Stimulated activated CD4-positive, alpha-beta T cell treated with anti-CD3 and anti-CD28 coated beads, TNF-alpha, amount 100 ng/mL, for 4 hours (primary cell): ENCODE results near the gene ALOX5.
A peak's percentile ranks its signal among the peaks of the same experiment; 100 is the strongest.
"Not testable (repeated sequence)": the region's sequence is repeated elsewhere in the genome, so short reads cannot be mapped to it uniquely, and the experiment has no call there.

Experiments
- DNase-seq, 3 experiments: peaks; one replicate each; pipeline ENCODE4 v3.0.0-alpha.2; 2020; ENCODE audit warnings: low read depth in 3 of 3

ALOX5 gene

DNA sequence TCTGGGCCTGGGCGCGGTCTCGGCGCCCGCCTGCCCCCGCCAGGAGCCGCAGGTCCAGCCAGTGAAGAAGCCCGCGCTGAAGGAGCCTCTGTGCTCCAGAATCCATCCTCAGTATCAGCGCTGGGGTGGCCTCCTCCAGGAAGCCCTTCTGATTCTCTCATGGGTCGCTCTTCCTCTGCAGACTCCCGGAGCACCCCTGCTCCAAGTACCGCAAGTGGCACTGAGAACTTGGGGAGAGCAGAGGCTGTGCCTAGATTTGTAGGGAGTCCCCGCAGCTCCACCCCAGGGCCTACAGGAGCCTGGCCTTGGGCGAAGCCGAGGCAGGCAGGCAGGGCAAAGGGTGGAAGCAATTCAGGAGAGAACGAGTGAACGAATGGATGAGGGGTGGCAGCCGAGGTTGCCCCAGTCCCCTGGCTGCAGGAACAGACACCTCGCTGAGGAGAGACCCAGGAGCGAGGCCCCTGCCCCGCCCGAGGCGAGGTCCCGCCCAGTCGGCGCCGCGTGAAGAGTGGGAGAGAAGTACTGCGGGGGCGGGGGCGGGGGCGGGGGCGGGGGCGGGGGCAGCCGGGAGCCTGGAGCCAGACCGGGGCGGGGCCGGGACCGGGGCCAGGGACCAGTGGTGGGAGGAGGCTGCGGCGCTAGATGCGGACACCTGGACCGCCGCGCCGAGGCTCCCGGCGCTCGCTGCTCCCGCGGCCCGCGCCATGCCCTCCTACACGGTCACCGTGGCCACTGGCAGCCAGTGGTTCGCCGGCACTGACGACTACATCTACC, at the start of gene ALOX5:
TSS of gene ALOX5 (plus strand) at position 641 of the 774 bp plus-strand sequence. CDS start at position 705, 64 bp downstream.
- no peak for DNase-seq

DNA sequence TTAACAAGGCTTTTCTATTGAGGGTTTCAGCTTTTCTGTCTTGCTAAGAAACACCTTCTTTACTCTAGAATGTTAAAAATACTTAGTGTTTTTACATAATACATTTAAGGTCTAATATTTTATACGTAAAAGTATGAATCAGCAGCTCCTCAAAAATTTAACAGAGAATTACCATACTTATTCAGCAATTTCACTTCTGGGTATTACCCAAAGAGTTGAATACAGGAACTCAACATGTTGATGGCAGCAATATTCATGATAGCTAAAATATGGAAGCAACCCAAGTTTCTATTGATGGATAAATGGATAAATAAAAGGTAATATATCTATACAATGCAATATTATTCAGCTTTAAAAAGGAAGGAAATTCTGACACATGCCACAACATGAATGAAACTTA, 48.9 kb upstream of the ALOX5 start:
- no peak for DNase-seq

- not testable (repeated sequence) for DNase-seq
Observed at GRCh38 chr10:45326864-45327263, 47.2 kb upstream of the ALOX5 start.

DNA sequence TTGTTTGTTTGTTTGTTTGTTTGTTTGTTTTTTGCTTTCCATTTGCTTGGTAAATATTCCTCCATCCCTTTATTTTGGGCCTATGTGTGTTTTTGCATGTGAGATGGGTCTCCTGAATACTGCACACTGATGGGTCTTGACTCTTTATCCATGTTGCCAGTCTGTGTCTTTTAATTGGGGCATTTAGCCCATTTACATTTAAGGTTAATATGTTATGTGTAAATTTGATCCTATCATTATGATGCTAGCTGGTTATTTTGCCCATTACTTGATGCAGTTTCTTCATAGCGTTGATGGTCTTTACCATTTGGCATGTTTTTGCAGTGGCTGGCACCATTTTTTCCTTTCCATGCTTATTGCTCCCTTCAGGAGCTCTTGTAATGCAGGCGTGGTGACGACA, 42.2 kb upstream of the ALOX5 start:
- DNase-seq: not testable (repeated sequence)

- no peak for DNase-seq
Observed at GRCh38 chr10:45339894-45340293, 34.1 kb upstream of the ALOX5 start.

- DNase-seq: not testable (repeated sequence)
Observed at GRCh38 chr10:45340420-45340819, 33.6 kb upstream of the ALOX5 start.

GRCh38 chr10:45346652-45347335, 27.2 kb upstream of the ALOX5 start:
- not testable (repeated sequence) for DNase-seq

DNA sequence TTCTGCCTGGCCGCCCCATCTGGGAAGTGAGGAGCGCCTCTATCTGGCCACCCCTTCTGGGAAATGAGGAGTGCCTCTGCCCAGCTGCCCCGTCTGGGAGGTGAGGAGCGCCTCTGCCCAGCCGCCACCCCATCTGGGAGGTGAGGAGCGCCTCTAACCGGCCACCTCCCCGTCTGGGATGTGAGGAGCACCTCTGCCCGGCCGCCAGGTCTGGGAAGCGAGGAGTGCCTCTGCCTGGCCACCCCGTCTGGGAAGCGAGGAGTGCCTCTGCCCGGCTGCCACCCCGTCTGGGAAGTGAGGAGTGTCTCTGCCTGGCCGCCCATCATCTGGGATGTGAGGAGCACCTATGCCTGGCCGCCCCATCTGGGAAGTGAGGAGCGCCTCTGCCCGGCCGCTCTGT, 26.6 kb upstream of the ALOX5 start:
- not testable (repeated sequence) for DNase-seq

- DNase-seq: not testable (repeated sequence)
Observed at GRCh38 chr10:45348196-45348765, 25.7 kb upstream of the ALOX5 start.

- DNase-seq: no peak
Observed at GRCh38 chr10:45353186-45353585, 20.8 kb upstream of the ALOX5 start.

GRCh38 chr10:45354261-45354660, 19.8 kb upstream of the ALOX5 start:
- DNase-seq: no peak

- no peak for DNase-seq
Observed at GRCh38 chr10:45355494-45355893, 18.5 kb upstream of the ALOX5 start.

DNA sequence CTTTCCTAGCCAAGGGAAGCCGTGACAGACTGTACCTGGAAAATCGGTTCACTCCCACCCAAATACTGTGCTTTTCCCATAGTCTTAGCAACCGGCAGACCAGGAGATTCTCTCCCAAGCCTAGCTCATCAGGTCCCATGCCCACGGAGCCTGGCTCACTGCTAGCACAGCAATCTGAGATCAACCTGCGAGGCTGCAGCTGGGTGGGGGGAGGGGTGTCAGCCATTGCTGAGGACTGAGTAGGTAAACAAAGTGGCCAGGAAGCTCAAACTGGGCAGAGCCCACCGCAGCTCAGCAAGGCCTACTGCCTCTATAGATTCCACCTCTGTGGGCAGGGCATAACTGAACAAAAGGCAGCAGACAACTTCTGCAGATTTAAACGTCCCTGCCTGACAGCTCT, 15.1 kb upstream of the ALOX5 start:
- not testable (repeated sequence) for DNase-seq

DNA sequence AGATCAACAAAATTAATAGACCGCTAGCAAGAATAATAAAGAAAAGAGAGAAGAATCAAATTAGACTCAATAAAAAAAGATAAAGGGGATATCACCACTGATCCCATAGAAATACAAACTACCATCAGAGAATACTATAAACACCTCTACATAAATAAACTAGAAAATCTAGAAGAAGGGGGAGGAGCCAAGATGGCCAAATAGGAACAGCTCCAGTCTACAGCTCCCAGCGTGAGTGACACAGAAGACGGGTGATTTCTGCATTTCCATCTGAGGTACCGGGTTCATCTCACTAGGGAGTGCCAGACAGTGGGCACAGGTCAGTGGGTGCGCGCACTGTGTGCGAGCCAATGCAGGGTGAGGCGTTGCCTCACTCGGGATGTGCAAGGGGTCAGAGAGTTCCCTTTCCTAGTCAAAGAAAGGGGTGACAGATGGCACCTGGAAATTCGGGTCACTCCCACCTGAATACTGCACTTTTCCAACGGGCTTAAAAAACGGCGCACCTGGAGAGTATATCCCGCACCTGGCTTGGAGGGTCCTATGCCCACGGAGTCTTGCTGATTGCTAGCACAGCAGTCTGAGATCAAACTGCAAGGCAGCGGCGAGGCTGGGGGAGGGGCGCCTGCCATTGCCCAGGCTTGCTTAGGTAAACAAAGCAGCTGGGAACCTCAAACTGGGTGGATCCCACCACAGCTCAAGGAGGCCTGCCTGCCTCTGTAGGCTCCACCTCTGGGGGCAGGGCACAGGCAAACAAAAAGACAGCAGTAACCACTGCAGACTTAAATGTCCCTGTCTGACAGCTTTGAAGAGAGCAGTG, 11.8 kb upstream of the ALOX5 start:
- DNase-seq: not testable (repeated sequence)

DNA sequence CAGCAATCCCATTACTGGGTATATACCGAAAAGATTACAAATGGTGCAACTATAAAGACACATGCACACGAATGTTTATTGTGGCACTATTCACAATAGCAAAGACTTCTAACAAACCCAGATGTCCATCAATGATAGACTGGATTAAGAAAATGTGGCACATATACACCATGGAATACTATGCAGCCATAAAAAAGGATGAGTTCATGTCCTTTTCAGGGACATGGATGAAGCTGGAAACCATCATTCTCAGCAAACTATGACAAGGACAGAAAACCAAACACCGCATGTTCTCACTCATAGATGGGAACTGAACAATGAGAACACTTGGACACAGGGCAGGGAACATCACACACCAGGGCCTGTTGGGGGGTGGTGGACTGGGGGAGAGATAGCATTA, 6.4 kb upstream of the ALOX5 start:
- DNase-seq: not testable (repeated sequence)

- DNase-seq: no peak
Observed at GRCh38 chr10:45368181-45368580, 5.8 kb upstream of the ALOX5 start.

- no peak for DNase-seq
Observed at GRCh38 chr10:45370202-45370955, 3.6 kb upstream of the ALOX5 start.

DNA sequence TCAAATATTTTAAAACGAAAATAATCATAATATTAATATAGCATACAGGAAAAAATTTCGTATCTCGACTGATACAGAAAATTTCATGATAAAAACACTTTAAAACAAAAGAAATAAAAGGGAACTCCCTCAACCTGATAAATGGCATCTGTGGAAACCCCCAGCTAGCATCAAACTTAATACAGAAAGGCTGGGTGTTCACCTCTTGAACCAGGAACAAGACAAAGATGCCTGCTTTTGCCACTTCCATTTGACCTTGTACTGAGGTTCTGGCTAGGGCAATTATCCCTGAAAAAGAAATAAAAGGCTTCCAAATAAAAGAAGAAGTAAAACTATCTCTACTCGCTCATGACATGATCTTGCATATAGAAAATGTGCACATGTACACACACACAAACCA, 2.5 kb upstream of the ALOX5 start:
- DNase-seq: no peak

DNA sequence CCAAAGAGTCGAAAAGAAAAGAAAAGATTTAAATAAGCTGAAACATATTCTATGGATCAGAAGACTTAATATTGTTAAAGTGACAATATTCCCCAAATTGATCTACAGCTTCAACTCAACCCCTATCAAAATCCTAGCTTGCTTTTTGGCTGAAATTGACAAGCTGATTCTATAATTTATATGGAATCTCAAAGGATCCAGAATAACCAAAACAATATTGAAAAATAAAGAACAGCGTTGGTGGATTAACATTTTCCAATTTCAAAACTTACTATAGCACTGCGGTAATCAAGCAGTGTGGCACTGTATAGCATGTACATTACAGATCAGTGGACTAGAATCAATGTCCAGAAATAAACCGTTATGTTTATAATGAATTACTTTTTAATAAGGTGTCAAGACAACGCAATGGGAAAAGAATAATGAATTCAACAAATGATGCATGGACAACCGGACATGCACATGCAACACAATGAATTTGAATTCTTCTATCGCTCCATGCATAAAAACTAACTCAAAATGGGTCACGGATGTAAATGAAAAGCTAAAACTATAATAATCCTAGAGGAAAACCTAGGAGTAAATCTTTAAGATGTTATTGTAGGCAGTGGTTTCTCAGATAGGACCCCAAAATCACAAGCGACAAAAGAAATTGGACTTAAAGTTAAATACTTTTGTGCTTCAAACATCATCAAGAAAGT, 1.6 kb upstream of the ALOX5 start:
- DNase-seq: no peak

DNA sequence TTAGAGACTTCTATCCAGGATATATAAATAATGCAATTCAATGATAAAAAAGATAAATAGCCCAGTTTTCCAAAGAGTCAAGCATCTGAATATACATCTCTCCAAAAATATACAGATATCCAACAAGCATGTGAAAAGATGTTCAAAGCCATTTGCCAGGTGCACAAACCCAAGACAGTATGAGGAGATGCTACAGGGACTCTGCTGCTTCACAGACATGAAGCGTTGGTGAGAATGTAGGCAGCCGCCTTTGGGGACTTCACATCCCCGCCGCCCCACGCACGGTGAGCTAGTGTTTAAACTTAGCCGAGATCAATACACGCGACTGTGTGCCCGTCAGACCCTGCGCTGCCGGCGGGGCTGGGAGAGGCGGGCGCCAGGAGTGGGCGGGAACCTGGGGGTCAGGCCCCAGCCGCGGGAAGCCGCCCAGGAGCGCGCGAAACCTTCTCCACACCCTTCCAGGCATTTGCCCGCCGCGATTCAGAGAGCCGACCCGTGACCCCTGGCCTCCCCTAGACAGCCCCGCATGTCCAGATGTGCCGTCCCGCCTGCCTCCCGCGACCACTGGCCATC, 927 bp upstream of the ALOX5 start:
- DNase-seq: peak in 1 of 3 experiments; percentile 13
